ENCODE measurements around the gene PWWP2B.

Gene PWWP2B

GRCh38 chr10:132408367-132408781, 11.4 kb downstream of the PWWP2B start:
- no peak for DNase-seq

- no peak for DNase-seq
Observed at GRCh38 chr10:132408823-132409666, 12.0 kb downstream of the PWWP2B start.

GRCh38 chr10:132409667-132410028, 12.6 kb downstream of the PWWP2B start:
- DNase-seq = no peak

GRCh38 chr10:132410056-132410778, 13.2 kb downstream of the PWWP2B start:
- DNase-seq = no peak

- no peak for DNase-seq
Observed at GRCh38 chr10:132410779-132411532, 14.0 kb downstream of the PWWP2B start.

GRCh38 chr10:132411561-132412253, 14.7 kb downstream of the PWWP2B start:
- DNase-seq = no peak

GRCh38 chr10:132412316-132413192, 15.6 kb downstream of the PWWP2B start:
- DNase-seq = no peak

- DNase-seq = no peak
Observed at GRCh38 chr10:132413226-132414205, 16.5 kb downstream of the PWWP2B start.

- no peak for DNase-seq
Observed at GRCh38 chr10:132414402-132415016, 17.5 kb downstream of the PWWP2B start.

GRCh38 chr10:132415255-132415654, 18.3 kb downstream of the PWWP2B start:
- DNase-seq = no peak

- no peak for DNase-seq
Observed at GRCh38 chr10:132415956-132416355, 19.0 kb downstream of the PWWP2B start.

GRCh38 chr10:132416566-132417256, 19.7 kb downstream of the PWWP2B start:
- no peak for DNase-seq

- DNase-seq = no peak
Observed at GRCh38 chr10:132417257-132417910, 20.4 kb downstream of the PWWP2B start.

GRCh38 chr10:132417957-132418441, 21.0 kb downstream of the PWWP2B start:
- DNase-seq = no peak

- no peak for DNase-seq
Observed at GRCh38 chr10:132418527-132419416, 21.8 kb downstream of the PWWP2B start.

- no peak for DNase-seq
Observed at GRCh38 chr10:132419538-132420468, 22.8 kb downstream of the PWWP2B start.
